Activated CD4-positive, alpha-beta T cell treated with anti-CD3 and anti-CD28 coated beads, Interleukin-2, Interleukin-6, amounts not matched to agents 100 ng/mL and 50 ng/mL, durations not matched to agents 16 hours and 8 hours (primary cell): Measurements from ENCODE around the gene GUCY2F.

Experiments
- DNase-seq: peaks from one replicate; pipeline ENCODE4 v3.0.0-alpha.2; 2020

Gene GUCY2F

GRCh38 chrX:109481986-109482385 is at the start of gene GUCY2F:
Gene GUCY2F, minus strand, starts transcription at chrX:109482086. Its CDS starts 6,150 bp downstream, at chrX:109475936.
- DNase-seq: no peak

- no peak for DNase-seq
Measured at GRCh38 chrX:109519001-109519400, 37.1 kb upstream of the GUCY2F start.

GRCh38 chrX:109511113-109511512 is 29.2 kb upstream of the GUCY2F start:
- DNase-seq: no peak

- no peak for DNase-seq
Measured at GRCh38 chrX:109508915-109509314, 27.0 kb upstream of the GUCY2F start.

- DNase-seq: no peak
Measured at GRCh38 chrX:109501176-109501575, 19.3 kb upstream of the GUCY2F start.

DNA sequence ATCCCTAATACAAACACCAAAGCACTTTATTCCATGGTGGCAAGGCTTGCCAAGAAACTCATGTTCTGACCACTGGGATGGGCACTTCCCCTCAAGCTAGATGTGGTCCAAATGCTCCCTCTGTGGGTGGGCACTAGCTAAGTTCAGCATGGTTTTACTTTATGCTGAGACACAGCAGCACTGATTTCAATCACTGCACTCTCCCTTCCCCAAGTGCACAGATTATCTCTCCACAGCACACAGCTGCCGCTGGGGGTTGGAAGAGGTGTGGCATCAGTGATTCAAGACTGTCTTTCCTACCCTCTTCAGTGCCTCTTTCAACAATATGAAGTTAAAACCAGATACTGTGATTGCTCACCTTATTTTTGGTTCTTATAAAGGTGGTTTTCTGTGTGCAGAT is 16.5 kb upstream of the GUCY2F start:
- DNase-seq: no peak

- no peak for DNase-seq
Measured at GRCh38 chrX:109489174-109489573, 7.3 kb upstream of the GUCY2F start.

DNA sequence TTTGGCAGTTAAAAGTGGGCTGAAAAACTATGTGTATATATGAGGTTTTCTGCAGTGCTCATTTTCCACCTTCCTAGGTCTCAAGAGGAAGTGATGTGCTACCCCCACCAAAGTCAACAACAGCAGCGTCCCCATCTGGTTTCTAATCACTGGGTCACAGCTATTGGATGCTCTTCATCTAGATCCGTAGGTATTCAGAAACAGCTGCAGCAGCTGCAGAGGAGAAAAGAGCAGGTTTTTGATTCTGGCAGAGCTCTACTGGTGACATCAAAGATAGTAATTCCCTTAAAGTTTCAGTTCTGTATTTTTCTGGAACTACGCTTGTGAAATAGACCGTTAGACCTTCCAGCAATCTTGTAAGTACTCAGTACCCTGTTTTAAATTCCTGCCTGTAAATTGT is 5.8 kb upstream of the GUCY2F start:
- DNase-seq: no peak

GRCh38 chrX:109485470-109486340 is 3.8 kb upstream of the GUCY2F start:
- DNase-seq: peak; percentile 74

DNA sequence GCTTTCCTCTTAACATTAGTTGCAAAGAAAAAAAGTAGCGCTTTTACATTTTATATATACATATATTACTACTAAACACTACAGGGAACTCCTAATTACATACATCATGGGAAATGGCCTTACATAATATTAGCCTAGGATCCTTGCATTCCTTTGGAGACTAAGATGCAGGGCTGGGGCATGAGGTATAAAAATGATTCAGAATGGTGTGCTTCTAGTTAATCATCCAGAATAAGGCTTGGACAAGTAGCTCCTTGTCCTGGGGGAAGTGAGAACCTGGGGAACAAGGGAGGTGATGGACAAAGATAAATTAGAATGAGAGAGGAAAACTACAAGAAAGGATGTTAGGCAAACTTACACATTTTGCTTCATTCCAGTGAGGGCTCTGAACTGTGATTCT is 3.0 kb upstream of the GUCY2F start:
- no peak for DNase-seq

GRCh38 chrX:109475174-109475891 is 6.6 kb downstream of the GUCY2F start:
- peak; percentile 6 for DNase-seq

DNA sequence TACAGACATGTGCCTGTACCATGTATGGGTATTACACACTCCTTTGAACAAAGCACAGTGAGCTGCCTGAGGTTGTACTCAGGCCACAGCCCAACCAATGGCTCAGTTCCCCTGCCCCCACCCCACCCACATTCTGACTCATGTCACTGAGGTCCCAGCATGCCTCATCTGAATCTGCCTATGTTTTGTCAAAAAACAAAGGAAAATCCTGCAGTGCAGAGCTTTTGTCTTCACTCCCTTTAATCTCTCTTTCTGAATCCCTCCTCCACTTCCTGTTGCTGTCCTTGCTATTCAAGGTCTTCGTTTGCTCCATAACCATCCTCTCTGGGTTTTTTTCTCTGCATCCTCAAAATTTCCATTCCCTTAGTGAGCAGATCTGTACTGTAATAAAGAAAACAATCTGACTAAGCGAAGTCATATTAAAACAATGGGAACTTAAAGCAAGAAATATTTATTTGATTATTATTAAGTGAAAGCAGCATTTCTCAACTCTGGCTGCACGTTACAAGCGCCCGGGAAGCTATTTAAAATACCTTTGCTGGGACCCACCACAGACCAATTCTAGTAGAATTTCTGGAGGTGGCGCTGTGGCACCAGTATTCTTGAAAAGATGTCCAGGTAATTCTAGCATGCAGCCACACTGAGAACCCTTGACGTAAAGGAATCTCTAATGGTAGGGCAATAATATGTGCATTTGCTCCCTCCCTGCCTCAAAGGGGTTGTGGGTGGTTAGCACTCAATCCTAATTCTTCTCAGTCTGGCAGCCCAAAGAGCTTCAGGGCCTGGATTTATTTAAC is 8.7 kb downstream of the GUCY2F start:
- peak; percentile 13 for DNase-seq

GRCh38 chrX:109464231-109464630 is 17.7 kb downstream of the GUCY2F start:
- DNase-seq: no peak

DNA sequence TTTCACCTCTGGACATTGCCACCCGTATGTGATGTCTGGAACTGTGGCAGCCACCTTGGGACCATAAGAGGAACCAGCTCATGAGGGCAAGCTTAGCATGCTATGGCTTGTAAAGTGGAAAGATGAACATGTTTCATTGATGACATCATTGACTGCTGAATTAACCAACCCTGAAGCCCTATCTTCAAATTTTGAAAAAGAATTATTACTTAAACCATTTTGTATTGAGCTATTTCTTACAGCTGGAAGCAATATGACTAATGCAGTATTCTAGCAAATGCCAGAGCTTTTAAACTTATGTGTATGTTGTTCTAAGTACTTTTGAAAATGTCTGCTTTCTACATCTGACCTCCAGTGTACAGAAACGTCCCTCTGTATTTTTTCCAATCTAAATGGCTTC is 18.1 kb downstream of the GUCY2F start:
- DNase-seq: no peak

GRCh38 chrX:109448282-109448938 is 33.5 kb downstream of the GUCY2F start:
- no peak for DNase-seq

GRCh38 chrX:109441266-109441665 is 40.6 kb downstream of the GUCY2F start:
- DNase-seq: no peak

GRCh38 chrX:109440475-109440874 is 41.4 kb downstream of the GUCY2F start:
- no peak for DNase-seq

- DNase-seq: no peak
Measured at GRCh38 chrX:109409181-109409580, 72.7 kb downstream of the GUCY2F start.

GRCh38 chrX:109403922-109404321 is 78.0 kb downstream of the GUCY2F start:
- no peak for DNase-seq

DNA sequence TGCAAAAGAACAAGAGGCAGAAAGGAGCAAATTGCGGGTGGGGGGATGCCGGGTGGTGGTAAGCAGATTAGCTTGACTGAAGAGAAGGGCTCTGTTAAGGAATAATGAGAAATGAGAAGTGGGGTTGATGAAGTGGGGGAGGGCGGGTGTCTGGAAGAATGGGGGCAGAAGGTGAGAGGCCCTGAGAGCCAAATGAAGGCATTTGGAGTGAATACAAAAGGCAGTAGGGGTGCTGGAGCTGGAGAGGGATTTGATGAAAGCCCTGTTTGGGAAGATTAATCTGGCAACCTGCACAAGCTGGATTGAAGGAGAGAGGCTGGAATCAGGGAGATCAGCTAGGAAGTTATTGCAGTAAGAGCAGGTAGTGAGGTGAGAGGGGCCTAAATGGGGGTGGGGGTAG is 82.1 kb downstream of the GUCY2F start:
- DNase-seq: no peak

DNA sequence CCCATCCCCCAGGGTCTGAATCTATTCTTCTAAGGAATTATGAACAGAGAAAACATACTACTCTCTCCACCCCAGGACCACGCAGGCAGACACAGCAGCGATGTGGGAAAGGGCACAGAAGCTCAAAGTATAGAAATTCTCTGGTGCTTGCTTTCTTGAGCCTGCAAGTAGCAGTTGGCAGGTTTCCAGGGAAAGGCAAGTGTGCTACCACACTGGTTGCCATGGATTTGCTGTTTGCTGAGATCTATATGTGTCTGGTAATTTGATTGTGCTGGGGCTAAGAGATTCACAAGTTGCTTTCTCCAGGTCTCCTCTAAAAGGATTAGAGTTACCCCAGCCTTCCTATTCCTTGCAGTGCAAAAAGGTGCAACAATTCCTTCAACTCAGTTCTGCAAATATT is 83.1 kb downstream of the GUCY2F start:
- DNase-seq: no peak

GRCh38 chrX:109398061-109398460 is 83.8 kb downstream of the GUCY2F start:
- no peak for DNase-seq

DNA sequence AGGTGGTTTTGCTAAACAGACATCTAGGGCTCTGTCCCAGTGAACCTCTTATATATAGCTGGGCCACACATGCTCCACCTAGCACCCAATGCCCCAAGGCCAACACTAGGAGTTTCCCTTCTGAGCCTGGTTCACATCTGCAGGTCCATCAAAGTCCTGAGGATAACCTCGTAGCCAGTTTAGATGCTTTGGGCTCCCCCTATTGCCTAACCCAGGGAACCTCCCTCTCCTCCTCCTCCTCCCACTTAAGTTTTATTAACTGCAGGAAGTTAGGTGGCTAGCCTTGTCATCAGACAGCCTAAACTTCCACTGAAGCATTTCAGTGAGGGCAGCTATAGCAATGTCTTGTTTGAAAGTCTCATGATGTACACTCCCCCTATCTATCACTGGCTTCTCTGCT is 88.0 kb downstream of the GUCY2F start:
- DNase-seq: peak; percentile 14
